ENCODE data around the gene TRAK2. TPM values are rescaled to one million over a fixed set of nuclear protein-coding genes. Genes with fewer than 3 reads are reported as not detected.

Gene TRAK2
- total RNA-seq, 1 experiment from 2014 or later, result 9.4 TPM

GRCh38 chr2:201348758-201349157 lies 102.5 kb downstream of the TRAK2 start:
- Histone ChIP-seq H3F3A (ENCODE audit: low read length, unreplicated experiment) (no peaks in the 10 kb centered on the region), H3K9ac (ENCODE audit: low read length) (no peak overlapping the region), H3K9me2 (replicated peaks; ENCODE audit: low read length) (no peaks in the 10 kb centered on the region), H3K27me3 (ENCODE audit: low read length) (no peaks in the 10 kb centered on the region), H3K4me1 (ENCODE audit: insufficient read depth, low read length) (no peaks in the 10 kb centered on the region), H3K4me3 (ENCODE audit: low read length) (no peak overlapping the region), H2AFZ (ENCODE audit: low read length) (no peak overlapping the region), H3K36me3 (ENCODE audit: low read depth, low read length) (no peaks in the 10 kb centered on the region), H3K9me3 (ENCODE audit: low read length) (no peaks in the 10 kb centered on the region), H3K27ac (ENCODE audit: low read length) (no peak overlapping the region), H3K79me2 (ENCODE audit: low read length) (no peaks in the 10 kb centered on the region), H4K20me1 (ENCODE audit: low read length) (no peaks in the 10 kb centered on the region), H3K4me2 (ENCODE audit: low read length) (no peak overlapping the region)
- no peak for ATAC-seq
- ChIA-PET POLR2A (ENCODE audit: unreplicated experiment) (no interaction called here), CTCF (no interaction called here)
- no peak for TF ChIP-seq EZH2 (IDR thresholded peaks at IDR 0.05; ENCODE audit: low read length, unreplicated experiment)
- TF ChIP-seq EZH2phosphoT487 (IDR thresholded peaks at IDR 0.05; ENCODE audit: borderline replicate concordance, low read length), result no peak
- no peak for TF ChIP-seq CTCF (conservative IDR thresholded peaks at IDR 0.05; ENCODE audit: low read depth, low read length)
- BruUV-seq (replicated peaks), result no TSS peak
- DNase-seq, result no peak
- intact Hi-C loops (cut with micrococcal nuclease), result no loop called here

GRCh38 chr2:201347138-201347537 lies 104.1 kb downstream of the TRAK2 start:
- Histone ChIP-seq H2AFZ (ENCODE audit: low read length) (no peak overlapping the region), H3K9me2 (replicated peaks; ENCODE audit: low read length) (no peaks in the 10 kb centered on the region), H3F3A (ENCODE audit: low read length, unreplicated experiment) (no peaks in the 10 kb centered on the region), H3K4me1 (ENCODE audit: insufficient read depth, low read length) (no peaks in the 10 kb centered on the region), H3K36me3 (ENCODE audit: low read depth, low read length) (no peaks in the 10 kb centered on the region), H3K79me2 (ENCODE audit: low read length) (no peaks in the 10 kb centered on the region), H3K27me3 (ENCODE audit: low read length) (no peaks in the 10 kb centered on the region), H3K4me3 (ENCODE audit: low read length) (no peak overlapping the region), H3K4me2 (ENCODE audit: low read length) (no peak overlapping the region), H4K20me1 (ENCODE audit: low read length) (no peaks in the 10 kb centered on the region), H3K27ac (ENCODE audit: low read length) (no peak overlapping the region), H3K9me3 (ENCODE audit: low read length) (no peaks in the 10 kb centered on the region), H3K9ac (ENCODE audit: low read length) (no peak overlapping the region)
- ChIA-PET CTCF (no interaction called here), POLR2A (ENCODE audit: unreplicated experiment) (no interaction called here)
- DNase-seq (no peak), ATAC-seq (no peak)
- intact Hi-C loops (cut with micrococcal nuclease), result no loop called here
- TF ChIP-seq EZH2 (IDR thresholded peaks at IDR 0.05; ENCODE audit: low read length, unreplicated experiment), result no peak
- TF ChIP-seq EZH2phosphoT487 (IDR thresholded peaks at IDR 0.05; ENCODE audit: borderline replicate concordance, low read length), result no peak
- TF ChIP-seq CTCF (conservative IDR thresholded peaks at IDR 0.05; ENCODE audit: low read depth, low read length), result no peak
- BruUV-seq (replicated peaks), result no TSS peak

- Histone ChIP-seq H3K36me3 (ENCODE audit: low read depth, low read length) (no peaks in the 10 kb centered on the region), H3K79me2 (ENCODE audit: low read length) (no peaks in the 10 kb centered on the region), H3K9me2 (replicated peaks; ENCODE audit: low read length) (no peaks in the 10 kb centered on the region), H3K4me3 (ENCODE audit: low read length) (no peak overlapping the region), H3K27me3 (ENCODE audit: low read length) (no peaks in the 10 kb centered on the region), H3K9ac (ENCODE audit: low read length) (no peak overlapping the region), H3F3A (ENCODE audit: low read length, unreplicated experiment) (no peaks in the 10 kb centered on the region), H3K9me3 (ENCODE audit: low read length) (no peaks in the 10 kb centered on the region), H4K20me1 (ENCODE audit: low read length) (no peaks in the 10 kb centered on the region), H2AFZ (ENCODE audit: low read length) (no peak overlapping the region), H3K4me1 (ENCODE audit: insufficient read depth, low read length) (no peaks in the 10 kb centered on the region), H3K4me2 (ENCODE audit: low read length) (no peak overlapping the region), H3K27ac (ENCODE audit: low read length) (no peak overlapping the region)
- no peak for TF ChIP-seq EZH2phosphoT487 (IDR thresholded peaks at IDR 0.05; ENCODE audit: borderline replicate concordance, low read length)
- TF ChIP-seq CTCF (conservative IDR thresholded peaks at IDR 0.05; ENCODE audit: low read depth, low read length), result no peak
- no peak for TF ChIP-seq EZH2 (IDR thresholded peaks at IDR 0.05; ENCODE audit: low read length, unreplicated experiment)
- DNase-seq (no peak), ATAC-seq (no peak)
- intact Hi-C loops (cut with micrococcal nuclease), result no loop called here
- CTCF ChIA-PET, result no interaction called here
- BruUV-seq (replicated peaks), result no TSS peak
- POLR2A ChIA-PET (ENCODE audit: unreplicated experiment), result no interaction called here
These were observed 105.5 kb downstream of the TRAK2 start for GRCh38 chr2:201345625-201346213.
